Activated CD4-positive, alpha-beta T cell treated with anti-CD3 and anti-CD28 coated beads for 36 hours (primary cell): ENCODE measurements around the gene ZBTB43. TPM values are rescaled to one million over a fixed set of nuclear protein-coding genes. Genes with fewer than 3 reads are reported as not detected.

Experiments
- ATAC-seq: fragments of 200-7000 bp; cut with Tn5 transposase; one replicate; pipeline ENCODE4 v1.10.0; 2021; ENCODE audit warnings: mild to moderate bottlenecking, moderate library complexity
- CTCF ChIA-PET: fragments of 350-600 bp; sonication (Branson Sonifier 250); formaldehyde crosslinking; loops from one replicate; lab custom pipeline; 2021; ENCODE audit warnings: antibody characterized with exemption; lab: Charles Lee
- POLR2A ChIA-PET: fragments of 350-600 bp; sonication (Branson Sonifier 250); formaldehyde crosslinking; loops from one replicate; lab custom pipeline; 2021; ENCODE audit warnings: antibody characterized with exemption, inconsistent platforms; lab: Charles Lee
- DNase-seq: peaks from one replicate; pipeline ENCODE4 v3.0.0-alpha.2; 2020
- H3K27ac Mint-ChIP-seq: one replicate; pipeline ENCODE4 v1.8.0; 2021; ENCODE audit warnings: mixed read lengths
- H3K27me3 Mint-ChIP-seq: one replicate; pipeline ENCODE4 v1.8.0; 2021; ENCODE audit warnings: mixed read lengths
- H3K36me3 Mint-ChIP-seq: one replicate; pipeline ENCODE4 v1.8.0; 2021; ENCODE audit warnings: low read depth, mixed read lengths
- H3K4me1 Mint-ChIP-seq: one replicate; pipeline ENCODE4 v1.8.0; 2021; ENCODE audit warnings: mixed read lengths
- H3K4me3 Mint-ChIP-seq: one replicate; pipeline ENCODE4 v1.8.0; 2021; ENCODE audit warnings: mild to moderate bottlenecking, moderate library complexity, mixed read lengths
- H3K9me3 Mint-ChIP-seq: one replicate; pipeline ENCODE4 v1.8.0; 2021; ENCODE audit warnings: low read depth, mixed read lengths
- intact Hi-C, 2 experiments: fragments of 100-400 bp; cut with DNase I in 1 of 2; cut with micrococcal nuclease in 1 of 2; formaldehyde crosslinking; loops; one replicate each; pipeline versions ENCODE4 v1.14.2 to v1.15.1; 2022 to 2024; cut with DNase I, micrococcal nuclease
- total RNA-seq, 2 experiments: library from RNA; stranded (reverse); gene quantifications; one replicate each; pipeline ENCODE4 v1.2.3, GENCODE V29; 2021

Gene ZBTB43
- total RNA-seq, 2 experiments from 2014 or later, result 19.3 to 23.0 TPM

DNA sequence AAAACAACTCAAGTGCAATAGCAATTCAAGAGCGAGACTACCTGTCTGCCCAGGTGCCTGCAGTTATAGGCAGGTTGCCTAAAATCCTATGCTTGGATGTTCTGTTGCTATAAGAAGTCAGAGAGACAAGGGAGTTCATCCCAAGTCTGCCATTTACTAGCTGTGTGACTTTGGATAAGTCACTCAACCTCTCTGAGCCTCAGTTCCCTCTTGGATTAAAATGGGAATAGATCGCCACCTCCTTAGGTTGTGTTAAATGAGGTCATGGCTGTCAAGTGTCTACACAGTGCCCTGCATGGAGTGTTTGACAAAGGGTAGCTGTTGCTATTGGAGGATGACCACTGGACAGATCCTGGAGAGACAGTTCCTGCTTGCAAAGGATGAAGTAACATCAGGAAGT lies 54.3 kb downstream of the ZBTB43 start:
- H3K4me1 Mint-ChIP-seq, result peaks cover 19% of the 10 kb centered on the region
- H3K27ac Mint-ChIP-seq, result no peak overlapping the region
- peak overlapping the region; percentile 13 for H3K4me3 Mint-ChIP-seq
- ATAC-seq, result no peak
- intact Hi-C loops, result no loop called here
- no peaks in the 10 kb centered on the region for H3K27me3 Mint-ChIP-seq
- POLR2A ChIA-PET, result no interaction called here
- no peaks in the 10 kb centered on the region for H3K9me3 Mint-ChIP-seq
- CTCF ChIA-PET, result interaction anchor here (0.6 to 2.0 kb wide), 5 partner anchors 9 to 262 kb away, joined by 3 to 6 read pairs (median 5); no protein-coding TSS in a partner anchor
- DNase-seq, result no peak
- no peaks in the 10 kb centered on the region for H3K36me3 Mint-ChIP-seq

DNA sequence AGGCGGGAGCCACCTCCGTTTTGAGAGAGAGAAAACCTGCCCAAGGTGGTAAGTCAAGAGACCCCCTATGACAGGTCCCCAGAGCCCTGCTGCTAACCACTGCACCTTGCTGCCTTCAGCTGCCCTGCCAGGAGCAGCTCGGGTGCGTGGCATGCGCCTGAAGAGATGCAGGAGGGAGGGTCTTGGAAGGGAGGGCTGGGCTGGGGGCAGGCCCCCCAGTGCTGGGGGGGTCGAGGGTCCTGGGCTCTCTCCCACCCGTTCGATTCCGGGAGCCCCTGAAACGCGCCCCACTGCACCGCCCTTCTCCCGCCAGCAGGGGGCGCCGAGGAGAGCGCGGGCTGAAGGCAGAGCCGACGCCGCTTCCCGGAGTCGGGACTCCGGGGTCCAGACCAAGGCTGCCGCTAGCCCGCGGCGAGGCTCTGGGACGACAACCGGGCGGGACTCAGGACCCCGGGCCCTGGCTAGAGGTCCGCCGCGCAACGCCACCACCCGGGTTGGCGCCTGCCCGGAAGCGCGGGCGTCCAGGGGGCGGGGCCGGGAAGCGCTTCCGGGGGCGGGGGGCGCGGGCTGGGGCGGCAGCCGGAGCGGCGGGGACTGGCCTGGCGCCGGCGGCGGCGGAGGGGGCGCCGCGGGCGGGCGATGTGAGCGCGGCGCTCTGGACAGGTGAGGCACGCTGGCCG lies 55.4 kb downstream of the ZBTB43 start, which contains the start of gene ZBTB34:
Gene ZBTB34, plus strand, starts transcription at position 563 of the 680 bp plus-strand sequence. CDS start 18,761 bp downstream, outside the sequence.
- H3K27ac Mint-ChIP-seq, result peak within 1 kb of the TSS; percentile 81
- no peaks in the 10 kb centered on the region for H3K36me3 Mint-ChIP-seq
- ChIA-PET CTCF (interaction anchor here (1.7 to 2.0 kb wide), 3 partner anchors 10 to 40 kb away, joined by 5 to 6 read pairs (median 6); no protein-coding TSS in a partner anchor), POLR2A (no interaction called here)
- H3K27me3 Mint-ChIP-seq, result no peaks in the 10 kb centered on the region
- H3K9me3 Mint-ChIP-seq, result no peaks in the 10 kb centered on the region
- H3K4me3 Mint-ChIP-seq, result peak within 1 kb of the TSS; percentile 74
- intact Hi-C loops, result loop anchor here (1.0 to 5.0 kb wide), 6 partner anchors 54 to 912 kb away; partner anchors contain the start of genes RALGPS1 (in 2 of the 2), ZBTB43 (in 2 of the 2) and ZNF79 (in 1 of the 2)
- peak; percentile 84 for DNase-seq
- ATAC-seq, result peak; percentile 83
- H3K4me1 Mint-ChIP-seq, result peaks cover 19% of the 10 kb centered on the region

DNA sequence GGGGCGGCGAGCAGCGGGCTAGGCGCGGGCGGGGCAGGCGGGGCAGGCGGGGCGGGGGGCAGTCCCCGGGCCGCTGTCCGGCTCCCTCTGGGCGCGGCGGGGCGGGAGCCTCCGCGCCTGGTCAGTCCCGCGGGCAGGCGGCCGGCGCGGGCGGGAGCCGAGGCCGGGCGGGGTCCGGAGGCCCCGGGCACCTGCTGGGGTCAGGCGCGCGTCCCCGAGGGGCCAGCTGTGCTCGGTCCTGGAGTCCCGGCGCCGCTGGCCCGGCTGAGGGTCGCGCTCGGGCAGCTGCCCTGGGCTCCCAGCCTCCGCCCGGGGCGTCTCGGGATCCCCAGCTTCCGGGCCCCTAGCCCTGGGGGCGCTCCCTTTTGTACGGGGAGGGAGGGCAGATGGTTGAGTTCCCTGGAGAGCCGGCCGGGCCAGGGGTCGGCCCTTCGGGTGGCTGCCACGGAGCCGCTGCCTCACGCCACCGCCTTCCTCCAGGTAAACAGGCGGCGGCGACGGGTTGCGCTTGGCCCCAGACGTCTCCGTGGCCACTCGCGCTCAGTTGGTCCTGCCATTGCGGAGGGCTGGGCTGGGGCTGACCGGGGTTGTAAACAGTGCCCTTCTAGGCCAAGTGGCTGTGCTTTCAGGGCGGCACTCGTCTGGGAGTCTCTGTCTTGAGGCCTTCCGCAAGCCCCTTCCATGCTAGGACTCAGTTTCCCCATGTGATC lies 56.1 kb downstream of the ZBTB43 start:
- H3K4me1 Mint-ChIP-seq, result peaks cover 19% of the 10 kb centered on the region
- peak overlapping the region; percentile 74 for H3K4me3 Mint-ChIP-seq
- intact Hi-C loops, result loop anchor here (1.0 to 5.0 kb wide), 6 partner anchors 53 to 911 kb away; partner anchors contain the start of genes RALGPS1 (in 2 of the 2), ZBTB43 (in 2 of the 2) and ZNF79 (in 1 of the 2)
- H3K9me3 Mint-ChIP-seq, result no peaks in the 10 kb centered on the region
- H3K27me3 Mint-ChIP-seq, result no peaks in the 10 kb centered on the region
- peak; percentile 30 for ATAC-seq
- ChIA-PET CTCF (interaction anchor here (2.0 kb wide), 1 partner anchor 12 kb away, joined by 5 read pairs; no protein-coding TSS in a partner anchor), POLR2A (no interaction called here)
- peaks cover under 1% of the 10 kb centered on the region for H3K36me3 Mint-ChIP-seq
- peak; percentile 41 for DNase-seq
- H3K27ac Mint-ChIP-seq, result peak overlapping the region; percentile 55

DNA sequence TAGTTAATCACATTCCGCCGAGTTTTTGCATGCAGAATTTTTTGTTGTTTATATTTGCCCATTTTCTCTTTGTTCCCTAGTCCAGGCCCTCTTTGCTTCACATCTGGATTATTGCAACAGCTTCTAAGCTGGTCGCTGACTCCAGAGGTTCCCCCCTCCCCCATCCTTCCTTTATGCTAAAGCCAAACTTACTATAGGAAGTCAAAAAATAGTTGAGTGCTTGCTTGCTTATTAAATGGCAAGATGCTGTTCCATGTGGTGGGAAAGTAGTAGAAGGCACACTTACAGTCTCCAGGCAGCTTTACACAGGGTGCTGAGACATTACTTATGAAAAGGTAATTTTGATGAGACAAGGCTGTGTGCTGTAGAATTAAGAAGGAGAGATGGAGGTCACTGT lies 56.9 kb downstream of the ZBTB43 start:
- ATAC-seq, result no peak
- Mint-ChIP-seq H3K27me3 (no peaks in the 10 kb centered on the region), H3K4me1 (peaks cover 19% of the 10 kb centered on the region), H3K27ac (peak overlapping the region; percentile 55), H3K4me3 (peak overlapping the region; percentile 74), H3K36me3 (peaks cover 6% of the 10 kb centered on the region), H3K9me3 (no peaks in the 10 kb centered on the region)
- CTCF ChIA-PET, result interaction anchor here (0.8 kb wide), 1 partner anchor 84 kb away, joined by 3 read pairs; no protein-coding TSS in a partner anchor
- DNase-seq, result no peak
- intact Hi-C loops, result loop anchor here (2.0 to 5.0 kb wide), 3 partner anchors 57 to 911 kb away; partner anchors contain the start of gene ZBTB43 (in 1 of the 2)
- POLR2A ChIA-PET, result no interaction called here

DNA sequence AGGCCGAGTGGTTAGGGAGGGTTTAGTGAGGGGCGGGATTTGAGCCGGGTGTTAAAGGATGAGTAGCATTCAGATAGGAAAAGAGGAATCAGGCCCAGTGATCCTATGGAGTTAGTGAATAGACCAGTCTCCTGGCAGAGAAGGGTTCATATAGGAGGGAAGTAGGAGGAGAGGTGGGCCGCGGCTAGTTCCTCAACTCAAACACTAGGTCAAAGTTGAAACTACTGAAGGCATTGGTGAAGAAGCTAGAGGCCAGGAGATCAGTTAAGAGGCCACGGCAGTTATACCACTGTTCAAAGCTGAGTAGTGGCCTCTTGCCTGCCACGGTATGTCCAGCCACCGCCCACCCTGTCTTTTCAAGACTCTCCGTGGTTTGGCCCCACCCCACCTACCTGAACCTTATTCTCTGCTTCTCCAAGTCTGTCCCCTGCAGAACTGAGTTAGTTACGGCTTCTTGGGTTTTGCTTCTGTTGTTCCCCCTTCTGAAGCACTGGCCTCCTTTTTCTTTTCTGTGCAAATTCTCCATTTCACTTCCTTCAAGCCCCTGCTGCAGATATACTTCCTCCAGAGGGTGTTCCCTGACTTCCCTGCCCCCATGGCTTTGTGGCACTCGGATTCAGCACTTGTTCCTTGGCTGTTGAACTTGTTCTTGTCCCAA lies 57.4 kb downstream of the ZBTB43 start:
- Mint-ChIP-seq H3K27me3 (no peaks in the 10 kb centered on the region), H3K4me1 (peaks cover 19% of the 10 kb centered on the region), H3K4me3 (peak overlapping the region; percentile 74), H3K27ac (peak overlapping the region; percentile 55), H3K36me3 (peaks cover 9% of the 10 kb centered on the region), H3K9me3 (no peaks in the 10 kb centered on the region)
- no peak for DNase-seq
- intact Hi-C loops, result loop anchor here in 1 of 2 experiments (5.0 kb wide), 1 partner anchor 910 kb away; no protein-coding TSS in a partner anchor
- ChIA-PET CTCF (interaction anchor here (0.8 kb wide), 1 partner anchor 84 kb away, joined by 3 read pairs; no protein-coding TSS in a partner anchor), POLR2A (interaction anchor here (0.6 kb wide), 1 partner anchor 138 kb away, joined by 3 read pairs; no protein-coding TSS in a partner anchor)
- no peak for ATAC-seq

DNA sequence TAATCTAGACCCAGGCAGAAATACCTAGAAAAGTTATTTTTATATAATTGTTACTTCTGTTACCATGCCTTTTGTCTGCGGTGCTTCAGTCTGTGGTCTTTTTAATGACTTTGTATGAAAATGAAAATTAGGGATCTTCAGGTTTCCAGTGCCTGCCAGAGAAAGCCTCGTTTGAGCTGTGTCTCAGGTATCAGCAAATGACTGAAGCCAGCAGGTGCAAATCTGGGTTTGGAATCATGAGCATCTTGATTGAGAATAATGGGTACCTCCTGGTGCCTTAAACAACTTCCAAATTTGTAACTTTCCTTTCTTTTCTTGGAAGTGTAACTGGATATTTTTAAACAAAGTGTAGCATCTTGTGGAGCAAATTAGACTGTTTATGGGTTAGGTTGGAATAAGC lies 59.9 kb downstream of the ZBTB43 start:
- no peak overlapping the region for H3K4me3 Mint-ChIP-seq
- DNase-seq (no peak), ATAC-seq (no peak)
- H3K36me3 Mint-ChIP-seq, result peaks cover 11% of the 10 kb centered on the region
- intact Hi-C loops, result loop anchor here in 1 of 2 experiments (5.0 kb wide), 1 partner anchor 908 kb away; no protein-coding TSS in a partner anchor
- no peaks in the 10 kb centered on the region for H3K9me3 Mint-ChIP-seq
- ChIA-PET CTCF (no interaction called here), POLR2A (no interaction called here)
- no peak overlapping the region for H3K27ac Mint-ChIP-seq
- no peaks in the 10 kb centered on the region for H3K27me3 Mint-ChIP-seq
- H3K4me1 Mint-ChIP-seq, result peaks cover 23% of the 10 kb centered on the region

DNA sequence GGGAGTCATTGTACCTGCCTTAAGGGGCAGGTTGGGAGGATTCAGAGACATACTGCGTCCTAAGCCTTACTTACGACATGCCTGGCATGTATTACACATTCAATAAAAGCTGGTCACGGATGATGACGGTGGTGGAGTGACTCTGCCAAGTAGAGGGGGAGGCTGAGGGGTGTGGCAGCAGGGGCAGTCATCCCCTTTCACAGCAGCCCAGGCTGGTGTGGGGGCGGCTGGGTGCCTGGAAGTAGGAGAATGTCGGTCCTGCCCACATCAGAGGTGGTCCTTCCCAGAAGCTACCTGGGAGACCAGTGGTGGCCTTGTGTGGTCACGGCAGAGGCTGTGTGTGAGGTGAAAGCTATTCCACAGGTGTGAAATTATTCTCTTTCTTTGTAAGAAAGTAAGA lies 64.5 kb downstream of the ZBTB43 start:
- intact Hi-C loops, result no loop called here
- DNase-seq, result no peak
- H3K9me3 Mint-ChIP-seq, result no peaks in the 10 kb centered on the region
- ChIA-PET CTCF (interaction anchor here (0.6 kb wide), 1 partner anchor 51 kb away, joined by 3 read pairs; no protein-coding TSS in a partner anchor), POLR2A (no interaction called here)
- H3K4me1 Mint-ChIP-seq, result peaks cover 13% of the 10 kb centered on the region
- peaks cover 11% of the 10 kb centered on the region for H3K36me3 Mint-ChIP-seq
- no peak overlapping the region for H3K27ac Mint-ChIP-seq
- no peak for ATAC-seq
- H3K4me3 Mint-ChIP-seq, result no peak overlapping the region
- no peaks in the 10 kb centered on the region for H3K27me3 Mint-ChIP-seq

DNA sequence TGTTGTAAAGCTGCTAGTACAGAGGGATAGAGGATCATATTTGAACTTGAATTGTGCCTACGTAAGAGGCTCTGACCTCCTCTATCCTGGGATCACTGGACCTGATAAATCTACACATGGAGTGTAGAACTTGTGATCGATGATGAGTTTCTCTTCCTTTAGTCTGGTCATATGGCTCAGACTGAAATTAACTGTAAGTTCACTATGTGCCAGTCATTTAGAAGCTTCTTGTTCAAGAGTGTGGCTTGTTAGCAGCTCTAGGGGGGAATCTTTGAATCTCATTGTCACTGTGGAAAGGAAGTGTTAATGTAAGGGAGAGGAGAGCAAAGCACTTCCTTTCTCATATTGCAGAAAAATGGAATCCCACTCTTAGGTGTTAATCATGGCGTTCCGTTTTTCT lies 67.7 kb downstream of the ZBTB43 start:
- ATAC-seq, result peak; percentile 63
- H3K27ac Mint-ChIP-seq, result no peak overlapping the region
- no peak for DNase-seq
- H3K9me3 Mint-ChIP-seq, result no peaks in the 10 kb centered on the region
- peaks cover 29% of the 10 kb centered on the region for H3K4me1 Mint-ChIP-seq
- H3K36me3 Mint-ChIP-seq, result peaks cover 2% of the 10 kb centered on the region
- H3K27me3 Mint-ChIP-seq, result no peaks in the 10 kb centered on the region
- intact Hi-C loops, result no loop called here
- no peak overlapping the region for H3K4me3 Mint-ChIP-seq
- POLR2A ChIA-PET, result interaction anchor here (0.6 kb wide), 1 partner anchor 48 kb away, joined by 4 read pairs; no protein-coding TSS in a partner anchor
- CTCF ChIA-PET, result interaction anchor here (0.9 to 1.5 kb wide), 2 partner anchors 12 to 62 kb away, joined by 3 to 5 read pairs; partner anchors contain the start of gene ZBTB34

DNA sequence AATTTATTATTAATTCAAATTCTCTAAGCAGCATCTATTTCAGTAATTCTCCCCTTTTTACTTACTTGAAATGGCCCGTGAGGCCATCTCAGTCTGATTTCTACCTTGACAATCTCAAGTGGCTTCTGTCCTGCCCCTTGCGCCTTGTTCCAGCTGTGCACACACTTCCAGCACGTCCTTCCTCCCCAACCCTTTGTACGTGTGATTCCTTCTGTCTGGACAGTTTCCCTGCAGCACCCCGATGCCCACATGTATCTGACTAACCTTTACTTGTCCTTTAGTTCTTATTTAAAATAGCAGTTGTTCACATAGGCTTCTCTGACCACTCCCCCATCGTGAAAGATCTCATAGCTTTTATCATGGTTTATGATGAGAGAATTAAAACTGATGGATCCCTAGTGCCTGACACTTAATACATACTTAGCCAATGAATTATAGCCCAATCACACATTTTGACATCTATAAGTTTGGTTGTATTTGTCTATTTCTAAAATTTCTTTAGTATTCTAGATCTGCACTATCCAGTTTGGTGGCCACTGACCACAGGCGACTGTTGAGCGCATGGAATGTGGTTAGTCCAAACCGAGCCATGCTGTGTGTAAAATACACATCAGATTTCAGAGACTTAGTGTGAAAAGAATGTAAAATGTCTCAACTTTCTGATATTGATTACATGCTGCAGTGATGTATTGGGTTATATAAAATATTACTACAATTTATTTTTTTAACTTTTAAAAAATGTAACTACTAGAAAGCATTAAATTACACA lies 69.9 kb downstream of the ZBTB43 start:
- Mint-ChIP-seq H3K4me3 (no peak overlapping the region), H3K27ac (no peak overlapping the region), H3K4me1 (peaks cover 26% of the 10 kb centered on the region), H3K36me3 (peaks cover 6% of the 10 kb centered on the region), H3K9me3 (no peaks in the 10 kb centered on the region), H3K27me3 (no peaks in the 10 kb centered on the region)
- ATAC-seq (no peak), DNase-seq (no peak)
- intact Hi-C loops, result no loop called here
- CTCF ChIA-PET, result no interaction called here
- POLR2A ChIA-PET, result no interaction called here

DNA sequence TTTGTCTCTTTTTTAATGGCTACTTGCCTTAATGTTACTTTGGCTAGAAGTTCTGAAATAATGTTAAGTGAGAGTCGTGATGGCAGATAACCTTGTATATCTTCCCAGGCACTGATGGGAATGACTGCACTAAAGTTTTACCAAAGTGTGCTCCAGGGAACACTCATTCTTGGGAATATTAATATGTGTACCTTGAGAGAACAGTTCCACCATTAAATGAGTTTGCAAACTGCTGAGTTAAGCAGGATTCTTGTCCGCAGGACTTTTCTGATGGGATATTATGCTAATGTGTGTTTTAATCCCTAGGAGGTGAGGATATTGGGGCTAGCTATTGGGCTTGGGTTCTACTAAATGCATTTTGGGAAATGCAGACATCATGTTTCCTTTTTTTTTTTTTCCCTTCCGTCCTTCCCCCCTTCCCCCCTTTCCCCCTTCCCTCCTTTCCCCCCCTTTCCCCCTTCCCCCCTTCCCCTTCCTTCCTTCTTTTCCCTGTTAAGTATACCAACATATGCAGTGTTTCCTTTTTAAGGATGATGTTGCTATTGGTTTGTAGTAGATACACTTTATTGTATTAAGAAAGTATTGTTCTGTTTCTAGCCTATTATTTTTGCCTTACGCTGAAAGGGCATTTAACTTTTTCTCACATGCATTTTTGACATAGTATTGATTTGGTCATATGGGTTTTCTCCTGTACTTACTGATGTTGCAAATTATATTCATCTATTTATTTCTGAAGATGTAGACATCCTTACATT lies 71.1 kb downstream of the ZBTB43 start:
- Mint-ChIP-seq H3K27ac (no peak overlapping the region), H3K36me3 (peaks cover 18% of the 10 kb centered on the region), H3K4me3 (no peak overlapping the region), H3K4me1 (peaks cover 26% of the 10 kb centered on the region), H3K27me3 (no peaks in the 10 kb centered on the region), H3K9me3 (no peaks in the 10 kb centered on the region)
- intact Hi-C loops, result no loop called here
- POLR2A ChIA-PET, result no interaction called here
- ATAC-seq (no peak), DNase-seq (no peak)
- CTCF ChIA-PET, result no interaction called here
